MV-4-11 (cell line): ENCODE results near the gene WDR82.

ENCODE experiments used
- DNase-seq: peaks from one replicate; lab custom pipeline; 2025; lab: John Stamatoyannopoulos, UW

The WDR82 gene

GRCh38 chr3:52308308-52308707 lies 29.9 kb upstream of the WDR82 start:
- DNase-seq, result no peak

- DNase-seq, result no peak
Observed at GRCh38 chr3:52306978-52307377, 28.5 kb upstream of the WDR82 start.

- no peak for DNase-seq
Observed at GRCh38 chr3:52305926-52306325, 27.5 kb upstream of the WDR82 start.

- DNase-seq, result peak; percentile 30
Observed at GRCh38 chr3:52303811-52304210, 25.4 kb upstream of the WDR82 start.

- DNase-seq, result no peak
Observed at GRCh38 chr3:52302426-52303145, 24.1 kb upstream of the WDR82 start.

GRCh38 chr3:52299879-52300611 lies 21.6 kb upstream of the WDR82 start:
- DNase-seq, result peak; percentile 28

GRCh38 chr3:52299247-52299878 lies 20.9 kb upstream of the WDR82 start:
- DNase-seq, result no peak

- no peak for DNase-seq
Observed at GRCh38 chr3:52298149-52299098, 20.0 kb upstream of the WDR82 start.

GRCh38 chr3:52297242-52298148 lies 19.0 kb upstream of the WDR82 start:
- peak; percentile 18 for DNase-seq

GRCh38 chr3:52295671-52296208 lies 17.3 kb upstream of the WDR82 start:
- DNase-seq, result no peak

GRCh38 chr3:52294320-52295150 lies 16.1 kb upstream of the WDR82 start:
- DNase-seq, result no peak

- no peak for DNase-seq
Observed at GRCh38 chr3:52293491-52294319, 15.3 kb upstream of the WDR82 start.

GRCh38 chr3:52292247-52293065 lies 14.0 kb upstream of the WDR82 start:
- DNase-seq, result no peak

- DNase-seq, result no peak
Observed at GRCh38 chr3:52291508-52292181, 13.2 kb upstream of the WDR82 start.

GRCh38 chr3:52290596-52291507 lies 12.4 kb upstream of the WDR82 start:
- DNase-seq, result no peak
